T follicular helper cell (primary cell): Measurements from ENCODE around the gene NEK10.

Experiments used
- DNase-seq: peaks from one replicate; pipeline ENCODE4 v3.0.0-alpha.2; 2020; ENCODE audit warnings: low read depth

NEK10 gene

GRCh38 chr3:27176256-27176655 is 192.9 kb downstream of the NEK10 start:
- no peak for DNase-seq

DNA sequence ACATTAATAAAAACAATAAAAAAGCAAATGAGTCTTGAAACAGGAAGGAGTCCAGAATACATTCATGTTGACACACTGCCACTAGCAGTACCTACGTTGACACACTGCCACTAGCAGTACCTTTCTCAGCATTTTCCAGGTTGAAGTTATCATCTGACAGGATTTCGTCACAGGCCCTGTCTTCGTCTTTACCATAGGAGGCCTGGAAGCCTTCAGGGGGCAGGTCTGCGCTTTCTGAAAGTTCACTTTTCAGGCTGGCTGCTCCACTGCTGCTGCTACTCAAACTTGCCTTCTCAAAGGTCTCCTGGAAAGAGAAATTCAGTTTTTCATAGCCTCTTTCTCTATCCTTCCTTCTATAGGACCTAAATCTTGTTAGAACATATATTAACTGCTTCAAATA is 194.7 kb downstream of the NEK10 start:
- no peak for DNase-seq

GRCh38 chr3:27171113-27171512 is 198.1 kb downstream of the NEK10 start:
- no peak for DNase-seq

DNA sequence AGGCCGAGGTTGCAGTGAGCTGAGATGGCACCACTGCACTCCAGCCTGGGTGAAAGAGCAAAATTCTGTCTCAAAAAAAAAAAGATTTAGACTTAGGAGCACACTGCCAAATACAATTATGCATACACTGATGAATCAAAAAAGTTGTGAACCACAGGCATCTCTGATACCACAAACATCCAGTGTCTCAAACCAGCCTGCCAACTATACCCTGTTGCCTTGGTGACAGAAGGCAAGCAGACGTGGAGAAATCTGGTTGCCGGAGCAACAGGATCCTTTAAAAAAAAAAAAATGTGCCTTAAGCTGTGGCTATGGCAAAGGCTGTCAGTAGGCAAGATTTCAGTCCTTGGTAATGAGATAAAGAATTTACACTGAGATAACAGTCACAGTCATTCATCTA is 202.3 kb downstream of the NEK10 start:
- DNase-seq: no peak

DNA sequence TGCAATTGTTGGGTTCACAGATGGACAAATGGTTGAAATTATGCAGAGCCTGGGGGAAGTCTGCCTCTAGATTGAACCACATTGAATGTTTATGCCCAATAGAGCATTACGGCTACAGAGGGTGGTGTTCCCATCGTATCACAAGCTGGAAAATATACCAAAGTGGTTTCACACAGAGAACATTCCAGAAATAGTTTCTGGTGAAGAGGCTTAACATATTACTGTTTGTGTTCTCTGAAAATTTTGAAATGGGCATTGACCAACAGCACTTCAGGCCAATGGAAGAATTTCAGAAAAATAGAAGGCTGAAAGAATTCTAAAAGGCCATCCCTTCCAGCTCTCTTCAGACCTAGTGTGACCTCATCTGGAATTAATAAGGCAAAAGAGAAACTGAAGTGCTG is 203.9 kb downstream of the NEK10 start:
- DNase-seq: no peak

DNA sequence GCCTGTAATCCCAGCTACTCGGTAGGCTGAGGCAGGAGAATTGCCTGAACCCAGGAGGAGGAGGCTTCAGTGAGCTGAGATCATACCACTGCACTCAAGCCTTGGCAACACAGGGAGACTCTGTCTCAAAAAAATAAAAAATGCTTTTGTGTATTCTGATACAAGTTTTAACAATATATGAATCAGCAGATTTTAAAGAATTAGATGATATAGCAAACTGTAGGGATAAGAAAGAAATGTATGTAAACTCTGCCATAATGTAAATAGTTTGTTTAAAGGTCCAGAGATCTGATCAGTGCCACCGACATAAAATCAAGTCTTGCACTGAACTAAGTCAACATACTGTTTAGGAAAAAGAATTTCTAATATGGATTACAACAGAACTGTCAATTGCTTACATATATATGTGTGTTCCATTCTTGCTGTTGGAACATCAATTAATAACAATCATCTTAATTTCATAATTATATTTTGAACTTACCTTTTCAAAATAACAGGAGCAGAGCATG is 208.3 kb downstream of the NEK10 start:
- DNase-seq: no peak

GRCh38 chr3:27160146-27160545 is 209.0 kb downstream of the NEK10 start:
- DNase-seq: no peak

DNA sequence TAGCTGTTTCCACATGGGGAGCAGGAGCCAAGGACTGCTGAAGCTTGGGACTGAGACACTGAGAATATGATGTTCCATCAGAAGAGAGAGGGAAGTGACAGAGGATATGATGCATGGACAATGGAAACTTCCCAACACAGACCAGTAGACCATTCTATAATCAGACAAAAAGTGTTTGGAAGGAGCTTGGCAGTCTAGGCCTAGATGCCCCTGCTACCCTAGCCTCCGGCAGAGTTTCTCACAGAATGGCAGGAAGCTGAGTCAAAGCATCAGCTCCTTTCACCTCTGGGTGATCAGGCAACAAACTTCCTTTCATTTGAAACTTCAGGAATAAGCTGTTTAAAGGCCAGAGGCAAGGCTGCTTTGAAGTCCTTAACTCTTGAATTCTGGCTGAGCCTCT is 222.0 kb downstream of the NEK10 start:
- DNase-seq: no peak

GRCh38 chr3:27146786-27147185 is 222.4 kb downstream of the NEK10 start:
- DNase-seq: no peak

- DNase-seq: no peak
Observed at GRCh38 chr3:27145719-27146118, 223.5 kb downstream of the NEK10 start.

DNA sequence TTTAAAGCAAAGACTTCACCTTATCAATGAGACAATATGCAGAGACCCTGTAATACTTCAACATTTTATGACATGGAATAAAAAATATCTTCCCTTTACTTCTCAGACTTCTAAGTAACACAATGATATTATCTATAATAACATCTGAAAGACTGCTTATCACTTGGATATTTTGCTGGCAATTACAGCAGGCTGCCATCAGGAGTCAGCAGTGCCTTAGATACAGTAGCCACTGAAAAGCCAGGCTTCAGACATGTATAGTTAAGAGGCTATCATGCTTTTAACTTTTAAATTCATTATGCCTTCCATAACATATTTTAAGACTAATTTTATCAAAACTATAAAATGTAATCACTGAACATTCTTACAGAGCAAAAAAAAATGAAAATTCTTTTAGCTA is 227.5 kb downstream of the NEK10 start:
- DNase-seq: no peak

DNA sequence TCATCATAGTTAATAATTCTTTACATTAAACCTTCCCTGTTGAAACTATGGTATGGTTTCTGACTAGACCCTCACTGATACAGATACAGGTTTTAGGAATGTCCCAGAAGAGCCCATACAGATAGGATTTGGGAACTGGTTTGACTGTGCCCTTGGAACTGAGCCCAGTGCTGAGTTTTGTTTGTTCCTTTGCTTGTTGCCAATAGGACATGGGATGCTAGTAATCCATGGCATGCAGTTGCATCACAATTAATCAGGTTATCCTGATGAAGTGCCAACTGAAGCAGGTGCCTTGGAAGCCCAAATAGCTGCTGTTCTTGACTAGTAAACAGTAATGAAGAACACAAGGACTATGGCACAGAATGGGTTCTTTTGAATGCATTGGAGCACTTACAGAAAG is 230.6 kb downstream of the NEK10 start:
- no peak for DNase-seq

DNA sequence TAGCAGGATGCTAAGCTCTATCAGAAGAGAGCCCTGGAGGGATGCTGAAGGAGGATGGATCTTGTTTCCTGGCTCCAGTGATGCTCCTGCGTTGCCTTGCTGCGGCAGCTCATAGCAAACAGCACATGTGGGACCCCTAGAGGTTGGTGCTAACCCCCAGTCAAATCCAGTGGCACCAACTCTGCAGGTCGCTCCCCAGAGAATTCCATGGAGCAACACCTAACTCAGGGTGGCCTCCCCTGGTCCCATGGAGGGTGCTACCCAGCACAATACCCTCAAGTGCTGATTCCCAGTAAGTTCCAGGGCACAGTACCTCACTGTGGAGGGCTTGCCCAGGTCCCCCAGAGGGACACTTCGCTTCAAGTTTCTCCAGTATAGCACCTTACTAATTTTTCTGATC is 231.2 kb downstream of the NEK10 start:
- no peak for DNase-seq

DNA sequence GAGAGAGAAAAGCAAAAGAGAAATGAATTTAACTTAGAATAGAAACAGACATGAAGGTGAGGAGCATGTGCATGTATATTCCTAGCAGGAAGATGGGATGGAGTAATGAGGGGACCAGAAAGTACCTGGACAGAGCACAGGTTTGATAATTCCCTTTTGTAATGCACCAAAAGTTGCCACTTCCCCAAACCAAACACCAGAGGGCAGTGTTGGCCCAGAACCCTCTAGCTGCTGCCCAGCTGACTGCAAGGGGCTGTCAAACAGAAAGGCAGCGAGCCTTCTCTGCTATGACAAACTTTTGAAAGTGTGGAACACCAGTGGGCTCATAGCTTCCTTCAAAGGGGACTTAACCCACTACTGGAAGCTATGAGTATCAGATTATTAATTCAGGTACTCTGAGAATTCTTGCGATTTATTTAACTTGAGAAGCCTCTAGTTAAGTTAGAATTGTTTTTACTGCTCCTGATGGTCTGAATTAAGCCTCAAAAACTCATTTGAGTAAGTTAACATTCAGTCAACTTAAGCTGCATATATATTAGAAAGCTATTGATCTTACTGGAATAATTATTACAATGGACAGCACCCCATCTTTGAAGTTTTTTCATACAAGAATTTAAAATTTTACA is 234.9 kb downstream of the NEK10 start:
- peak; percentile 31 for DNase-seq

DNA sequence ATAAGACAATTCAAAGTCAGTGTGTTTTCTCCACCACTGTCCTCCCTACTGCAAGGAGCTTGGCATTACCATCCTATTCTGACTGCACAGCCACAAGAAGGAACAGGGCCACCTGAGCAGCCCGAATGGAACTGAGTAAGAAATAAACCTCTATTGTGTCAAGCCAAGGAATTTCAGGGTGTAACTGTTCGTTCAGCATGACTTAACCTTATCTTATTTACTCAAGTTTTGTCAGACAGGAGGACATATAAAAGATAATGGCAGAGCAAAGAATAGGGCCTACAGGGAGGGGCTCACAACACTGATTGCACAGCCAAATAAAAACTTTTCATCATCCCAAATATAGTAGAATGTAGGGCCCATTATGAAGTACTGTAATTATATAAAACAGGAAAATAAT is 236.1 kb downstream of the NEK10 start:
- DNase-seq: no peak

DNA sequence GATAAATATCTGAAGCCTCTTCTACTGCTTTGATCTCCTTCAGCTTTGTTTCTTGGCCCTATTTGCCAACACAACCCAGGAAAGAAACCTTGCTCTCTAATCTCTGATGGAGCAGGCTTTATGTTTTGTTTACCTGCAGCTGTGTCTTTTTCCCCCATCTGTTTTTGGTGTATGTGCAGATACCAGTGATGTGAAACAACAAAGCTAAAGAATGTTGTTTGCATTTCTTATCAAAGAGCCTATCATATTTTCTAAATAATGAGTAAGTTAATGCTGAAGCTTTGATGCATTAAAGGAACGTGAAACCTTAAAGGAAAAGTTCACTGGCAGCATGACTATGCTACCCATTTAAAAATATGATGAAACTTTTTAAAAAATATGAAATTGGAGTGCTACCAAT is 238.4 kb downstream of the NEK10 start:
- DNase-seq: no peak

GRCh38 chr3:27127879-27128278 is 241.3 kb downstream of the NEK10 start:
- DNase-seq: no peak

- no peak for DNase-seq
Observed at GRCh38 chr3:27127195-27127594, 242.0 kb downstream of the NEK10 start.

GRCh38 chr3:27125821-27126501 is 243.2 kb downstream of the NEK10 start:
- DNase-seq: no peak

DNA sequence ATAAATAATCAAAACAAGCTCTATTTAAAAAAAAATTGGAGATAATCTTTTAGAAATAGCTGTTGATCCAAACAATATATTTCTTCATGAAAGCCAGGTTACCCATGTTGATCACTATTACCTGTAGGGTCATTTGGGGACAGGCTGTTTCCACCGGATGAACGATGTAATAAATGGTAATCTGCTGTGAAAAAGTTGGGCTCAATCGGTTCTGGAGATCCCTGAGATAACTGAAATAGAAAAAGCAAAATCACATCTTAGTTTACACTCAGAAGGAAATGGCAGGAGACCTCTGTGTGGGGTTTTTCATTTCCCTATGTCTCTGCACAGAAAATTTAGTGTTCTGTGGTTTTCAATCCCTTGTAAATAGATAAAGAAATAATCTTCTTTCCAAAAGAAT is 249.5 kb downstream of the NEK10 start:
- DNase-seq: no peak

- no peak for DNase-seq
Observed at GRCh38 chr3:27115352-27115751, 253.8 kb downstream of the NEK10 start.

GRCh38 chr3:27114684-27115083 is 254.5 kb downstream of the NEK10 start:
- no peak for DNase-seq

GRCh38 chr3:27114129-27114528 is 255.1 kb downstream of the NEK10 start:
- no peak for DNase-seq

DNA sequence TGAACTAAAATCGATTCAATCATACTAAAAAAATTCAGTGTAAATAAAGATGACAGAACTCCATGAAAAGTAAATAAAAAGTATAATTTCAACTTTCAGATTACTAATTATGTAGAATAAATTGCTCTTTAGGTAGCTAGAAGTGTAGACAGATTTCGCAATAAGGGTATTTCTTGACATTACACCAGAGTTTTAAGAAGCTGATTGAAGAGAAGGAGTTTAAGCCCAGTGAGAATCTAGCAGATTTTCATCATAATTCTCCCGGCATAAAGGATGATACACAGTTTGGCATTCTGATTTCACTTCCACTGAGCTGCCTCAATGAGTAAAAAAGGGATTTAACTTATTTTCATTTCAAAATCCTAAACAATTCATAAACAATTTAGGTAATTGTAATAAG is 259.2 kb downstream of the NEK10 start:
- DNase-seq: no peak
